Activated CD8-positive, alpha-beta T cell treated with anti-CD3 and anti-CD28 coated beads, Interleukin-2, amount 10 ng/mL, durations not matched to agents 7 days and 5 days (primary cell): ENCODE measurements around the gene ASPM. TPM values are rescaled to one million over a fixed set of nuclear protein-coding genes. Genes with fewer than 3 reads are reported as not detected.

Experiments used
- ATAC-seq: fragments of 150-1000 bp; cut with Tn5 transposase; one replicate; pipeline ENCODE4 v1.10.0; 2021; ENCODE audit warnings: moderate library complexity
- CTCF ChIA-PET: fragments of 350-600 bp; sonication (Branson Sonifier 250); formaldehyde crosslinking; loops from one replicate; lab custom pipeline; 2021; ENCODE audit warnings: antibody characterized with exemption; lab: Charles Lee
- POLR2A ChIA-PET: fragments of 350-600 bp; sonication (Branson Sonifier 250); formaldehyde crosslinking; loops from one replicate; lab custom pipeline; 2021; ENCODE audit warnings: antibody characterized with exemption; lab: Charles Lee
- DNase-seq: peaks from one replicate; pipeline ENCODE4 v3.0.0-alpha.2; 2020
- H3K27ac Mint-ChIP-seq: one replicate; pipeline ENCODE4 v1.8.0; 2021; ENCODE audit warnings: mild to moderate bottlenecking, mixed read lengths
- H3K27me3 Mint-ChIP-seq: one replicate; pipeline ENCODE4 v1.8.0; 2021; ENCODE audit warnings: low read depth, mixed read lengths
- H3K36me3 Mint-ChIP-seq: one replicate; pipeline ENCODE4 v1.8.0; 2021; ENCODE audit warnings: low read depth, mixed read lengths
- H3K4me1 Mint-ChIP-seq: one replicate; pipeline ENCODE4 v1.8.0; 2021; ENCODE audit warnings: low read depth, mixed read lengths
- H3K4me3 Mint-ChIP-seq: one replicate; pipeline ENCODE4 v1.8.0; 2021; ENCODE audit warnings: mild to moderate bottlenecking, mixed read lengths
- H3K9me3 Mint-ChIP-seq: one replicate; pipeline ENCODE4 v1.8.0; 2022; ENCODE audit warnings: mixed read lengths; ENCODE audit not compliant: insufficient read depth
- total RNA-seq, 2 experiments: library from RNA; stranded (reverse); gene quantifications; one replicate each; pipeline ENCODE4 v1.2.3, GENCODE V29; 2021

ASPM gene
- total RNA-seq, 2 experiments from 2014 or later, result 87.5 to 87.9 TPM

DNA sequence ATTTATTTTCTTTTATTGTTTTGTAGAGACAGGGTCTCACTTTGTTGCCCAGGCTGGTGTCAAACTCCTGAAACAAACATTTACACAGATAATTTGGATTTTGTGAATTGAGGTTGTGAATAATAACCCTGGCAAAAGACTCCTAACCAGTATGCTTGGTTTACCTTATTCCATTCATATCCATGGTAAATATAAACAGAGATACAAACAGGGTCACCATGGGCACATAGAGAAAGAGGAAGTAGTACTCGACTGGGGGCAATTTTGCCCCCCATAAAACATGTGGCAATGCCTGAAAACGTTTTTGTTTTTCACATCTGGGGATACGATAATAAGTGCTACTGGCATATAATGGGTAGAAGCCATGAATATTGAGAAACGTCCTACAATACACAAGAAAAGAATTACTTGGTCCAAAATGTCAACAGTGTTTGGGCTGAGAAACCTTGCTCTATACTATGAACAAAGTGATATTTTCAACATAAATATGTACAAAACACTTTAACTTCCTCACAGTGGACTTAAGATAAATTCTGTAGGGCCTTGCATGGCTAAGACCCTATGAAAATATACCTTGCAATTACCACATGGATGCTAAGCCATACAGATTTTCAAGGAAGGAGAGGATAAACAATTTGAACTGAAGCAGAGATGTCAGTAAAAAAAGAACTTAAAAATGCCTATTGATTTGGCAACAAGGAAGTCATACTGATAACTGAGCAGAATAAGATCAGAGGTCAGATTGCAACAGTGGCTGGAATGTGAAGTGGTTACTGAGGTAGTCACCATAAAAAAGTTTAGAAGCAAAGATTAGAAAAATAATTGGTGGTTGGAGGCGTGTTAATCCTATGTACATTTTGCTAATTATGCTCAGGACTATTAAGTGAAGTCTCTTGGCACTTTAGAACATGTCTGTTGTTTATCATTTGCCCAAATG lies 27.4 kb upstream of the ASPM start:
- H3K27me3 Mint-ChIP-seq, result no peaks in the 10 kb centered on the region
- no peak for DNase-seq

DNA sequence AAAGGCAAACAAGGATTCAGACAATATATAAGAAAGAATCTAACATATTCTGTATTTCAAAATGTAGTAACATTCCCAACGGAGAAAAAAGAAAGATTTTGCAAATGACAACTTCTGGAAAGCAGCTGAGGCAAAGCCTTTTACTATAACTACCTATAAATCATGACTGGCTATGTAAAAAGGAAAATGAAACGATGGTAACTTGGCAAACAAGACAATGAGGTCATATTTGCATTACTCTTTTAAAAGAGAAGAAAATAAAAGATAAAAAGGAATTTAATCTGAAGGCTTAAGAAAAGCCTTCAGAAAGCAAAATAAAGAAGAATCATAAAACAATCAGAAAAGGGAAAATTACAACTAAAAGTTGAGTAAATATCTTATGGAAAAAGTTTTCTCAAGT lies 25.1 kb upstream of the ASPM start:
- ChIA-PET POLR2A (no interaction called here), CTCF (no interaction called here)
- no peak overlapping the region for H3K27ac Mint-ChIP-seq
- ATAC-seq (no peak), DNase-seq (no peak)
- H3K4me3 Mint-ChIP-seq, result no peak overlapping the region
- peaks cover 28% of the 10 kb centered on the region for H3K36me3 Mint-ChIP-seq
- H3K27me3 Mint-ChIP-seq, result no peaks in the 10 kb centered on the region
- no peaks in the 10 kb centered on the region for H3K4me1 Mint-ChIP-seq
- no peaks in the 10 kb centered on the region for H3K9me3 Mint-ChIP-seq

More for the DNA sequence above, 27.4 kb upstream of the ASPM start:
- POLR2A ChIA-PET, result no interaction called here
- Mint-ChIP-seq H3K9me3 (no peaks in the 10 kb centered on the region), H3K36me3 (peaks cover 33% of the 10 kb centered on the region), H3K4me3 (no peak overlapping the region), H3K4me1 (no peaks in the 10 kb centered on the region), H3K27ac (no peak overlapping the region)
- no peak for ATAC-seq
- CTCF ChIA-PET, result no interaction called here

DNA sequence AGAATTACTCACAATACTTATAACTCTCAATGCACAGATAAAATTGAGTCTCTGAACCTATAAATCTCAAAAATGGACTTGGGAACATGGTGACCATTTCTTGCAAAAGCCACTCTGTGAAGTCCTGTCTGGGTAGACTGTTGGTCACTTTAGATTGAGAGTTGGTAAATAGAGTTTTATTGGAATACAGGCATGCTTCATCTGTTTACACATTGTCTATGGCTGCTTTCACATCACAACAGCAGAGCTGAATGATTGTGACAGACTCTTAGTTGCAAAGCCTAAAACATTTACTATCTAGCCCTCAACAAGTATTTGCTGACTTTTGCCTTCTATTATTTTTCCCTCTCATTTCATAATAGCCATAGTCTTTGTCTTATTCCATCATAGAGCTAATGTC lies 24.1 kb upstream of the ASPM start:
- Mint-ChIP-seq H3K4me3 (no peak overlapping the region), H3K27me3 (no peaks in the 10 kb centered on the region), H3K4me1 (no peaks in the 10 kb centered on the region), H3K9me3 (no peaks in the 10 kb centered on the region), H3K27ac (no peak overlapping the region), H3K36me3 (peaks cover 28% of the 10 kb centered on the region)
- DNase-seq (no peak), ATAC-seq (no peak)
- ChIA-PET POLR2A (no interaction called here), CTCF (interaction anchor here (0.8 kb wide), 1 partner anchor 10 kb away, joined by 3 read pairs; no protein-coding TSS in a partner anchor)

DNA sequence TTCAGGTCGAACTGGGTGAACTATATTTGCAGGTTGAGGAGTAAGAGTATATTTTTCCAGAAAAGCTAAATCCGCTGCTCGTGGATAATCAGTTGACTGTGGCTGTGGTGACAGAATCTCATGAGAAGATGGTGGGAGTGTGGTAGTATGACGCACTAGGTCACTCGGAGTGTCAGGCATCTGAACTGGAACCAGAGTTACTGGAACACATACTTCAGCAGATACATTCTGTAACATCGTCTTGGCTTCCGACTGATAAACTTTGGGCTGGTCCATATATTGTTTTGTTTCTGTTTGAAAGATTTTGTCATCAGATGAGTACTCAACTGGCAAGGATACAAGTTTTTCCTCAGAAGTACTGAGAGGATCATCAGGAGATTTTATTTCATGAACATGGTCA lies 13.0 kb upstream of the ASPM start:
- ATAC-seq, result no peak
- peaks cover 14% of the 10 kb centered on the region for H3K36me3 Mint-ChIP-seq
- CTCF ChIA-PET, result interaction anchor here (0.9 to 1.0 kb wide), 2 partner anchors 21 to 180 kb away, joined by 3 read pairs; no protein-coding TSS in a partner anchor
- H3K4me3 Mint-ChIP-seq, result no peak overlapping the region
- H3K27me3 Mint-ChIP-seq, result no peaks in the 10 kb centered on the region
- no peaks in the 10 kb centered on the region for H3K9me3 Mint-ChIP-seq
- DNase-seq, result no peak
- POLR2A ChIA-PET, result no interaction called here
- H3K4me1 Mint-ChIP-seq, result no peaks in the 10 kb centered on the region
- H3K27ac Mint-ChIP-seq, result no peak overlapping the region

DNA sequence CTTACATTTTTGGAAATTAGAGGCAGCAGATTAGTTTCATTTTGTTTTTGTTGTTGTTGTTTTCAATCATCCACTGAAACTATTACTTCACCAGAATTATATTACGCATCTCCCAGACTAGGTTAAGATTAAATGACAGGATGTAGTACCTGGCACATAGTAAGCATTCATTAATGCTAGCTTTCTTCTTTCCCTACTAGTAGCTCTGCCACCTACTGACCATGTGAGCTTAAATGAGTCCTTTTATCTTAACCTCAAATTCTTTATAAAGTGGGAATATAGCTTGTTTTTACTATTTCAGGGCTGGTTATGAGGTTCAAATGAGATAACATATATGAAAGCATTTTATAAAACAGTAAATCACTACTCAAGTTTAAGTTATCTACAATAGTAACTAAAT lies 10.2 kb upstream of the ASPM start:
- Mint-ChIP-seq H3K9me3 (no peaks in the 10 kb centered on the region), H3K4me1 (no peaks in the 10 kb centered on the region), H3K4me3 (no peak overlapping the region), H3K27ac (no peak overlapping the region), H3K36me3 (peaks cover 11% of the 10 kb centered on the region), H3K27me3 (no peaks in the 10 kb centered on the region)
- CTCF ChIA-PET, result interaction anchor here (1.0 kb wide), 1 partner anchor 24 kb away, joined by 3 read pairs; no protein-coding TSS in a partner anchor
- no peak for ATAC-seq
- POLR2A ChIA-PET, result no interaction called here
- no peak for DNase-seq

DNA sequence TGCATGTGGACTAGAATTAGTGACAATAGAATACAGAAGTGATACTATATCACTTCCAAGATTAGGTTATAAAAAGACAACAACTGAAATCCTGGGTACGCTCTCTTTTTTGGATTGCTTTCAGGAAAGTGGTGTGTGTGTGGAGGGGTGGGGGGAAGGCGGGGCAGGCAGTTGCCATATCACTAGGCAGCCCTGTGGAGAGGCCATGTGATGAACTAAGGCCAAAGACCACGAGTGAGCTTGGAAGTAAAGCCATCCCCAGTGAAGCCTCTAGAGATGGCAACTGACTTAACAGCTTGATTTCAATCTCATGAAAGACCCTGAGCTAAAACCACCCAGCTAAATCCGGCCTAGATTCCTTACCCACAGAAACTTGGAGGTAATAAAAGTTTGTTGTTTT lies 6.2 kb upstream of the ASPM start:
- no peaks in the 10 kb centered on the region for H3K9me3 Mint-ChIP-seq
- no peak for DNase-seq
- ChIA-PET CTCF (interaction anchor here (1.0 kb wide), 1 partner anchor 29 kb away, joined by 4 read pairs; no protein-coding TSS in a partner anchor), POLR2A (no interaction called here)
- no peak for ATAC-seq
- no peaks in the 10 kb centered on the region for H3K36me3 Mint-ChIP-seq
- H3K4me3 Mint-ChIP-seq, result no peak overlapping the region
- H3K27me3 Mint-ChIP-seq, result no peaks in the 10 kb centered on the region
- H3K4me1 Mint-ChIP-seq, result no peaks in the 10 kb centered on the region
- H3K27ac Mint-ChIP-seq, result no peak overlapping the region

DNA sequence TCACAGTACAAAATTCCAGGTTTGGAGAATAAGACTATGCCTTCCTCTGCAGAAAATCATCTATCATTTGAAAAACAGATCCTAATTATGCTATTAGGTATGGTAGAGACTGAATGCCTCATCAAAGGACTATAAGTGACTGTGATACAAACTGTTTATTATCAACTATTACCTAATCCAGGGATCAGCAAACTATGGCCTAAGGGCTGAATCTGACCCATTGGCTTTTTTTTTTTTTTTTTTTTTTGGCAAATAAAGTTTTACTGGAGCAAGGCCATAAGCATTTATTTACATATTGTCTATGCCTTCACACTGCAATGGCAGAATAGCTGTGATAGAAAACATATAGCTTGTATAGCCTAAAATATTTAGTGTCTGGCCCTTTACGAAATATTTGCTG lies 4.7 kb upstream of the ASPM start:
- Mint-ChIP-seq H3K36me3 (peaks cover 2% of the 10 kb centered on the region), H3K27me3 (no peaks in the 10 kb centered on the region), H3K9me3 (no peaks in the 10 kb centered on the region), H3K4me3 (no peak overlapping the region), H3K27ac (no peak overlapping the region), H3K4me1 (peaks cover 4% of the 10 kb centered on the region)
- POLR2A ChIA-PET, result no interaction called here
- CTCF ChIA-PET, result interaction anchor here (0.6 kb wide), 1 partner anchor 51 kb away, joined by 3 read pairs; no protein-coding TSS in a partner anchor
- ATAC-seq (no peak), DNase-seq (no peak)

DNA sequence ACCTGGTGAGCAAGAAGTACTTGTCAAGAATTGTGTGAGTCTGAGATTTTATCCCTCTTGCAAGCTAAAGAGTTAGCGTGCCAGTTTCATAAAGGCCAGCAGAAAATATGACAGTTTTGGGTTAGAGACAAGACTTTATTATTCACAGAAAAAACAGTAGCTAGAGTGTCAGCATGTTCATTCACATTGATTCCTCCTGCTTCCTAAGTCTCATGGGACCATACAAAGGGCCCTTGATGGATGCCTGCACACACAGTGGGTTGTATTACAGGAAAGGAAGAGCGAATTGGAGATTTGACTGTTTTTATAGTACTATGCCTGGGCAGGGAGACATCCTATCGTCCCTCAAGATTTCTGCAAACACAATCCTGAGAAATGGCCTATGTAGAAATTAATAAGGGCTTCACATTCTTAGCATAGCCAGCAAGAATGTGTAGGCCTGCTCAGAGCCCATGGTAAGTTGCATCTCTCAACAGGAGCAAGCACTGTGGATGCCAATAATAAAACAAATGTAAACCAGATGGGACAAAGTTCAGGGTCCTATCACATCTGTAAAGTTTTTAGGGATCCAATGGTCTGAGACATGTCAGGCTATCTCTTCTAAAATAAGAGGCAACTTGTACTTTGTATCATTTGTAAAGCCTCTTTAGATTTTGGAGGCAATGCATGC lies 4.0 kb upstream of the ASPM start:
- ChIA-PET CTCF (no interaction called here), POLR2A (no interaction called here)
- Mint-ChIP-seq H3K27me3 (no peaks in the 10 kb centered on the region), H3K9me3 (no peaks in the 10 kb centered on the region), H3K36me3 (peaks cover 3% of the 10 kb centered on the region), H3K27ac (no peak overlapping the region), H3K4me3 (no peak overlapping the region), H3K4me1 (peaks cover 4% of the 10 kb centered on the region)
- DNase-seq (no peak), ATAC-seq (no peak)

DNA sequence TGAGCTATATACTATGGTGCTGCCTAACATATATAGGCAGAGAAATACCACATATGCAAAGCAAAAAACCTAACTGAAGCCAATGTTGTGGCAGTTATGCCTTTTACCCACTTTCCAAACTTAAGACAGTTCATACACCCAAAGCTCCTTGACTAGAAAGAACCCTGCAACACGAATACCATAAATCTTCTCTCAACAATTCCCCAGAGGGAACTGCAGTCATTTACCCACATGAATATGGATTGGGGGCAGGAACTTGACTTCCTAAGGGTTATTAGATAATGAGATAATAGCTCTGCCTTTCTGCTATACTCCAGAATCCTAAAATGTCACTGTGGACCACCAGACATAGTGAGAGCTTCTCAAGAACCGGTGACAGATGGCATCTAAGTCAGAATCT lies 2.9 kb upstream of the ASPM start:
- ChIA-PET POLR2A (no interaction called here), CTCF (no interaction called here)
- ATAC-seq, result no peak
- no peaks in the 10 kb centered on the region for H3K9me3 Mint-ChIP-seq
- no peaks in the 10 kb centered on the region for H3K27me3 Mint-ChIP-seq
- peaks cover 4% of the 10 kb centered on the region for H3K4me1 Mint-ChIP-seq
- no peak overlapping the region for H3K27ac Mint-ChIP-seq
- no peak overlapping the region for H3K4me3 Mint-ChIP-seq
- peaks cover 8% of the 10 kb centered on the region for H3K36me3 Mint-ChIP-seq
- no peak for DNase-seq

DNA sequence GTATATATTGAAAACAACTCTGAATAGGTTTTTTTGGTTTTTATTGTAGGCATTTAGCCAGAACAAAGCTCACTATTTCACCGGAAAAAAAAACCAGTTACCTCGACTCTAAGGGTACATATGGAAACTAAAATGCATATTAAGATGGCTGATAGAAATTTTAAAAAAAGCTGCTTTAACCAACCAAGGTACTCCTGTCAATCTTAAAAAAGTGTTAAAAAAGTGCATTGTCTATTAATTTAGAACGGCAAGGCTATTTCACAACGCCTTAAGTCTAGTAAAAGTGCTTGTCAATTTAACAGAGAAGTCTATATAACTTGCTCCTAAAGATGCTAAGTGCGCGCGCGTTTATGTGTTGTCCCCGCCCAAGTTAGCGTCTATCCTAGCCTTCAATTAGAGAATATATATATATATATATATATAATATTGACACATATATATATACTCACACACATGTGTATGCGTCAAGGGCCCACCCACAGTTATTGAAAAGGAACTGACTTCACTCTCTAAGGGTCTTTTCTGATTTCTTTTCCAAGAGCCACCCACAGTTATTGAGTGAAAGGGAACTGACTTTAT lies 934 bp downstream of the ASPM start:
- Mint-ChIP-seq H3K27me3 (no peaks in the 10 kb centered on the region), H3K27ac (peak overlapping the region; percentile 98), H3K4me1 (peaks cover 30% of the 10 kb centered on the region), H3K9me3 (no peaks in the 10 kb centered on the region), H3K4me3 (peak overlapping the region; percentile 91), H3K36me3 (peaks cover 38% of the 10 kb centered on the region)
- ChIA-PET CTCF (interaction anchor here (0.9 kb wide), 1 partner anchor 34 kb away, joined by 3 read pairs; no protein-coding TSS in a partner anchor), POLR2A (interaction anchor here (0.6 to 1.0 kb wide), 4 partner anchors 9 to 50 kb away, joined by 3 to 7 read pairs (median 4); no protein-coding TSS in a partner anchor)
- ATAC-seq (no peak), DNase-seq (peak; percentile 27)

DNA sequence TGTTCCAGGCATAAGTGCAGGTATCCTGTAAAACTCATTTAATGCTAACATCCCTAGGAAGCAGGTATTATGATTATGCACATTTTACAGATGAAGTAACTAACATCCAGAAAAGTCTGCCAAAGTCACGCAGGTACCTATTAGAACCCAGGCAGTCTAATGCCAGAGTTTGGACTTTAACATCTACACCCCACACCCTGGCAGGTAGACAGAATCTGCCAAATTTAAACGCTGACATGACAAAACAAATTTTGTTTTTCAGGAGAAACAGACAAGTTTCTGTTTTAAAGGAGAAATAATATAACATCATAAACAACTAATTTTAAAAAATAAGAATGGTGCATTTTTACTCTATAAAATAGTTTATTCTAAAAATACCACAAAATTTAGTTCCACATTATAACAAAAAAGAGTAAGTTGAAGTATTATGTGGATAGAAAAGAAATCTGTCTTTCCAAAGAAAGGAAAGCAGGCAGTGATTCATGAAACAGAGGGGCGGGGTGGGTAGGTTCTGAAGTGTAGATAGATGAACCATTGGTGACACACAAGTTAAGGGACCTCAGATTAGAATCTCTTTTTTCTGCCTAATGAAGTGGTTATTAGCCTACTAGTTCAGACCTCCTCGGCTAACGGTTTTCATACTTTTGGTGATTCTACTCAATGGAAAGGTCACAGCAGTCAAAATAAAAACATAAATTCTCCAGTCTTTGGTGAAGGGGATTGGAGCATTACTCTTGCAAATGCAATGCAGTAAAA lies 1.7 kb downstream of the ASPM start:
- no peak for DNase-seq
- CTCF ChIA-PET, result interaction anchor here (0.9 kb wide), 1 partner anchor 35 kb away, joined by 3 read pairs; no protein-coding TSS in a partner anchor

More for the DNA sequence above, 1.7 kb downstream of the ASPM start:
- H3K4me3 Mint-ChIP-seq, result peak overlapping the region; percentile 91
- H3K4me1 Mint-ChIP-seq, result peaks cover 36% of the 10 kb centered on the region
- peaks cover 43% of the 10 kb centered on the region for H3K36me3 Mint-ChIP-seq
- no peaks in the 10 kb centered on the region for H3K27me3 Mint-ChIP-seq
- H3K27ac Mint-ChIP-seq, result peak overlapping the region; percentile 98
- no peak for ATAC-seq
- no peaks in the 10 kb centered on the region for H3K9me3 Mint-ChIP-seq
- POLR2A ChIA-PET, result interaction anchor here (0.7 to 1.0 kb wide), 2 partner anchors 8 to 35 kb away, joined by 3 to 5 read pairs; no protein-coding TSS in a partner anchor
